WTC11 (cell line): Measurements from ENCODE around the gene MAP3K5. TPM values are rescaled to one million over a fixed set of nuclear protein-coding genes. Genes with fewer than 3 reads are reported as not detected.

ENCODE experiments used
- ATAC-seq: fragments of 200-7000 bp; cut with Tn5 transposase; 2 replicates; pipeline ENCODE4 v1.10.0; 2021; ENCODE audit warnings: mild to moderate bottlenecking, moderate library complexity
- CTCF ChIA-PET: fragments of 300-600 bp; sonication (Branson Sonifier 250); formaldehyde crosslinking; loops from one replicate; lab custom pipeline; 2021; ENCODE audit warnings: antibody characterized with exemption; lab: Charles Lee
- POLR2A ChIA-PET: fragments of 350-600 bp; sonication (Branson Sonifier 250); formaldehyde crosslinking; loops from one replicate; lab custom pipeline; 2021; ENCODE audit warnings: antibody characterized with exemption; lab: Charles Lee
- DNase-seq: peaks from one replicate; pipeline ENCODE4 v3.0.0; 2021; ENCODE audit warnings: low spot score
- H3K27ac Mint-ChIP-seq: 2 replicates; pipeline ENCODE4 v1.8.0; 2021; ENCODE audit warnings: mixed read lengths
- H3K27me3 Mint-ChIP-seq: 2 replicates; pipeline ENCODE4 v1.8.0; 2021; ENCODE audit warnings: low read depth, mild to moderate bottlenecking, moderate library complexity, mixed read lengths
- H3K36me3 Mint-ChIP-seq: 2 replicates; pipeline ENCODE4 v1.8.0; 2021; ENCODE audit warnings: mixed read lengths
- H3K4me1 Mint-ChIP-seq: 2 replicates; pipeline ENCODE4 v1.8.0; 2022; ENCODE audit warnings: mixed read lengths
- H3K4me3 Mint-ChIP-seq: 2 replicates; pipeline ENCODE4 v1.8.0; 2021; ENCODE audit warnings: mild to moderate bottlenecking, moderate library complexity, mixed read lengths
- H3K9me3 Mint-ChIP-seq: 2 replicates; pipeline ENCODE4 v1.8.0; 2021; ENCODE audit warnings: mixed read lengths
- ARID4B ChIP-seq: sonication (generic); formaldehyde crosslinking; IDR thresholded peaks from 2 replicates; pipeline ENCODE4 v1.8.0; 2023; ENCODE audit warnings: missing genetic modification reagents, mild to moderate bottlenecking, borderline replicate concordance
- ATF1 ChIP-seq: sonication (generic); formaldehyde crosslinking; IDR thresholded peaks from 2 replicates; pipeline ENCODE4 v1.8.1; 2023; ENCODE audit warnings: mild to moderate bottlenecking, moderate library complexity, missing genetic modification reagents
- ATF3 ChIP-seq: sonication (generic); formaldehyde crosslinking; conservative IDR thresholded peaks from 2 replicates; pipeline ENCODE4 v1.8.1; 2022; ENCODE audit warnings: mild to moderate bottlenecking, missing genetic modification reagents
- ATF6 ChIP-seq: sonication (generic); formaldehyde crosslinking; IDR thresholded peaks from 2 replicates; pipeline ENCODE4 v1.8.1; 2023; ENCODE audit warnings: mild to moderate bottlenecking, missing genetic modification reagents
- GRHL2 ChIP-seq: fragments of 250-450 bp; sonication (Bioruptor Pico); IDR thresholded peaks from 2 replicates; pipeline ENCODE4 v1.8.0; 2022; ENCODE audit warnings: mild to moderate bottlenecking, moderate library complexity; ENCODE audit not compliant: insufficient replicate concordance, severe bottlenecking
- HMGXB4 ChIP-seq: sonication (generic); formaldehyde crosslinking; IDR thresholded peaks from 2 replicates; pipeline ENCODE4 v1.8.1; 2023; ENCODE audit warnings: mild to moderate bottlenecking, moderate library complexity, missing genetic modification reagents
- IRF2 ChIP-seq: sonication (generic); formaldehyde crosslinking; IDR thresholded peaks from 2 replicates; pipeline ENCODE4 v1.8.0; 2022; ENCODE audit warnings: low read depth, missing genetic modification reagents, borderline replicate concordance
- MLX ChIP-seq: sonication (generic); formaldehyde crosslinking; IDR thresholded peaks from 2 replicates; pipeline ENCODE4 v1.8.1; 2023; ENCODE audit warnings: mild to moderate bottlenecking, missing genetic modification reagents, moderate library complexity
- NR3C1 ChIP-seq: sonication (generic); formaldehyde crosslinking; conservative IDR thresholded peaks from 2 replicates; pipeline ENCODE4 v1.8.1; 2023; ENCODE audit warnings: low read depth, mild to moderate bottlenecking, missing genetic modification reagents
- ZMAT4 ChIP-seq: fragments of 250-450 bp; sonication (Bioruptor Pico); IDR thresholded peaks from 2 replicates; pipeline ENCODE4 v1.9.0; 2021; ENCODE audit warnings: mild to moderate bottlenecking
- ZNF219 ChIP-seq: sonication (generic); formaldehyde crosslinking; IDR thresholded peaks from 2 replicates; pipeline ENCODE4 v1.8.0; 2023; ENCODE audit warnings: missing genetic modification reagents, mild to moderate bottlenecking, borderline replicate concordance
- ZNF423 ChIP-seq: fragments of 250-450 bp; sonication (Bioruptor Pico); IDR thresholded peaks from 2 replicates; pipeline ENCODE4 v2.1.2; 2022; ENCODE audit warnings: mild to moderate bottlenecking, moderate library complexity
- ZNF671 ChIP-seq: fragments of 250-450 bp; sonication (Bioruptor Pico); IDR thresholded peaks from 2 replicates; pipeline ENCODE4 v1.8.0; 2021; ENCODE audit warnings: mild to moderate bottlenecking
- total RNA-seq: library from RNA; stranded (reverse); gene quantifications from 3 replicates; pipeline ENCODE4 v1.2.3, GENCODE V29; 2021

The MAP3K5 gene
- total RNA-seq, 1 experiment from 2014 or later = 1.6 TPM

GRCh38 chr6:136699358-136699757, 92.9 kb downstream of the MAP3K5 start:
- POLR2A ChIA-PET = no interaction called here
- Mint-ChIP-seq H3K27ac (no peak overlapping the region), H3K27me3 (no peaks in the 10 kb centered on the region), H3K4me1 (no peaks in the 10 kb centered on the region), H3K9me3 (no peaks in the 10 kb centered on the region), H3K4me3 (no peak overlapping the region), H3K36me3 (no peaks in the 10 kb centered on the region)
- no peak for TF ChIP-seq ZMAT4 (CRISPR knock-in tag)
- DNase-seq (no peak), ATAC-seq (no peak)
- CTCF ChIA-PET = no interaction called here

- DNase-seq (no peak), ATAC-seq (no peak)
- Mint-ChIP-seq H3K4me3 (no peak overlapping the region), H3K9me3 (no peaks in the 10 kb centered on the region), H3K36me3 (no peaks in the 10 kb centered on the region), H3K27ac (no peak overlapping the region), H3K27me3 (no peaks in the 10 kb centered on the region), H3K4me1 (no peaks in the 10 kb centered on the region)
- TF ChIP-seq HMGXB4 (CRISPR knock-in tag) (no peak), NR3C1 (CRISPR knock-in tag) (no peak), ATF3 (CRISPR knock-in tag) (no peak), ZNF219 (no peak), ARID4B (no peak), GRHL2 (CRISPR knock-in tag) (no peak), MLX (no peak), IRF2 (CRISPR knock-in tag) (no peak), ATF6 (CRISPR knock-in tag) (no peak), ZNF671 (CRISPR knock-in tag) (no peak), ZNF423 (CRISPR knock-in tag) (no peak), ATF1 (no peak)
- ChIA-PET CTCF (interaction anchor here (1.2 kb wide), 1 partner anchor 53 kb away, joined by 4 read pairs; no protein-coding TSS in a partner anchor), POLR2A (no interaction called here)
Measured at GRCh38 chr6:136696783-136697364, 95.4 kb downstream of the MAP3K5 start.
